ENCODE measurements around the gene HIRA. TPM values are rescaled to one million over a fixed set of nuclear protein-coding genes. Genes with fewer than 3 reads are reported as not detected.

HIRA gene
- total and polyA plus RNA-seq, 2 of the 8 experiments (the other 6 are each of a cell fraction or from before 2014, with no cell fraction given): 34.9 to 67.2 TPM

GRCh38 chr22:19371893-19372292 is 59.6 kb downstream of the HIRA start (continued):
- TF ChIP-seq ATF2 (IDR thresholded peaks at IDR 0.05; ENCODE audit: low read length) (no peak), MAFK (IDR thresholded peaks at IDR 0.05; ENCODE audit: low read depth, low read length) (no peak), RFX5 (IDR thresholded peaks at IDR 0.05; ENCODE audit: borderline replicate concordance, low read depth, low read length) (no peak)
